ENCODE data around the gene MFNG. TPM values are rescaled to one million over a fixed set of nuclear protein-coding genes. Genes with fewer than 3 reads are reported as not detected.

The MFNG gene
- total and polyA plus RNA-seq, 2 donors (not counting 1 experiment from before 2014, with no cell fraction given): 0.15 TPM; not detected in 1

DNA sequence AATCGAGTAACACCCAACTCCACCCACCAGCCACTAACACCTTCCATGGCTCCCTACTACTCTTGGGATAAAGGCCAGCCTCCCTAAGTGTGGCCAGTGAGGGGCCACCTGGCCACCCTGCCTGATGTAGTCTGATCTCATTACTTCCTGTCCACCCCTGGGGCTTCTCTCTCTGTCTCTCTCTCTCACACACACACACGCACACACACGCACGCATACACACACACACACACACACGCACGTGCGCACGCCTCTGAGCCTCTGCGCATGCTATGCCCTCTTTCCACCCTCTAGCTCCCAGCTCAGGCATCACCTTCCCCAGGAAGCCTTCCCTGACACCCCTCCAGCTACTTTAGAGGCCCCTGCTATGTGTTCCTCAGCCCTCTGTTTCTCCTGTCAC lies 3.9 kb downstream of the MFNG start:
- H3K36me3 ChIP-seq (ENCODE audit: control insufficient read depth, insufficient read depth, low read length): no peaks in the 10 kb centered on the region
- peaks cover 9% of the 10 kb centered on the region for H3K27me3 ChIP-seq (ENCODE audit: control insufficient read depth, insufficient read depth, low read length)
- no peak overlapping the region for H3K4me2 ChIP-seq (ENCODE audit: extremely low read depth, insufficient read depth, low read length)
- no peak overlapping the region for H3K4me3 ChIP-seq (replicated peaks in 1 of 4; ENCODE audit: control extremely low read depth in 1 of 4, insufficient read depth in 1 of 4, low read depth in 3 of 4, low read length in 4 of 4)
- no peak overlapping the region for H3K9ac ChIP-seq (ENCODE audit: insufficient read depth, low read length)
- H3K9me3 ChIP-seq (ENCODE audit: control insufficient read depth, insufficient read depth, low read depth, low read length): no peaks in the 10 kb centered on the region
- no peak for DNase-seq (ENCODE audit: low read depth in 2 of 2)
- H3K4me1 ChIP-seq (ENCODE audit: control insufficient read depth, extremely low read depth, insufficient read depth, low read length): peaks cover 2% of the 10 kb centered on the region
- H4K20me1 ChIP-seq (ENCODE audit: control insufficient read depth, extremely low read depth, insufficient read depth, low read length): no peaks in the 10 kb centered on the region
- no peaks in the 10 kb centered on the region for H3K79me2 ChIP-seq (ENCODE audit: control insufficient read depth, insufficient read depth, low read length)
- no peak overlapping the region for H3K27ac ChIP-seq (ENCODE audit: insufficient read depth, low read length)
- no peak overlapping the region for H2AFZ ChIP-seq (ENCODE audit: low read length)
- TF ChIP-seq, protein P1, sequence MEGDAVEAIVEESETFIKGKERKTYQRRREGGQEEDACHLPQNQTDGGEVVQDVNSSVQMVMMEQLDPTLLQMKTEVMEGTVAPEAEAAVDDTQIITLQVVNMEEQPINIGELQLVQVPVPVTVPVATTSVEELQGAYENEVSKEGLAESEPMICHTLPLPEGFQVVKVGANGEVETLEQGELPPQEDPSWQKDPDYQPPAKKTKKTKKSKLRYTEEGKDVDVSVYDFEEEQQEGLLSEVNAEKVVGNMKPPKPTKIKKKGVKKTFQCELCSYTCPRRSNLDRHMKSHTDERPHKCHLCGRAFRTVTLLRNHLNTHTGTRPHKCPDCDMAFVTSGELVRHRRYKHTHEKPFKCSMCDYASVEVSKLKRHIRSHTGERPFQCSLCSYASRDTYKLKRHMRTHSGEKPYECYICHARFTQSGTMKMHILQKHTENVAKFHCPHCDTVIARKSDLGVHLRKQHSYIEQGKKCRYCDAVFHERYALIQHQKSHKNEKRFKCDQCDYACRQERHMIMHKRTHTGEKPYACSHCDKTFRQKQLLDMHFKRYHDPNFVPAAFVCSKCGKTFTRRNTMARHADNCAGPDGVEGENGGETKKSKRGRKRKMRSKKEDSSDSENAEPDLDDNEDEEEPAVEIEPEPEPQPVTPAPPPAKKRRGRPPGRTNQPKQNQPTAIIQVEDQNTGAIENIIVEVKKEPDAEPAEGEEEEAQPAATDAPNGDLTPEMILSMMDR (conservative IDR thresholded peaks at IDR 0.05 in 1 of 2, IDR thresholded peaks at IDR 0.05 in 1 of 2; ENCODE audit: low read depth in 1 of 2, low read length in 2 of 2): no peak
- TF ChIP-seq EZH2 (IDR thresholded peaks at IDR 0.05; ENCODE audit: low read length, missing control alignments): no peak

DNA sequence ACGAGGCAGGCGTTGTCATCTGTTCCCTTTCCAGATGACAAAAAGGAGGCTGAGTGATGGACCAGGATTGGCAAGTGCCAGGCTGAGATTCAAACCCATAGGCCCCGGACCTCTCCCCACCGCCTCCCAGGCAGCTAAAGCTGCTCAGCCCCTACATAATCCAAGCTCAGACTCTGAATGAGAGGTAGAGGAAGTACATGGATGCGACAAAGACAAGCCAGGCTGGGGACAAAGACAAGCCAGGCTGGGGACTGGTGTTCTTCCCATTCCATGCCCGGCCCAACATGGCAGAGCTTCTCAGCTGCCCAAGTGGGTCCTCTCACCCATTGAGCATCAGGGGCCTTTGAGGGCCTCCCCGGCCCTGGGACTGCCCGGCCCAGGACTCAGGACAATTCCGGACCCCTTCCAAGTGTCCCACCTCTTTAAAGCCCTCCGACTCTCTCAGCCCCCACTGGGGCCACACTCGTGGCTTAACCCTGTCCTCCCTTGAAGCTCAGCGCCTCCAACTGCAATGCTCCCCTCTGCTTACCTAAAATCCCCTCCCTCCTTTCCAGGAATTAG lies 4.8 kb downstream of the MFNG start:
- Histone ChIP-seq H3K79me2 (ENCODE audit: control insufficient read depth, insufficient read depth, low read length) (no peaks in the 10 kb centered on the region), H3K4me1 (ENCODE audit: control insufficient read depth, extremely low read depth, insufficient read depth, low read length) (peaks cover 2% of the 10 kb centered on the region), H3K9me3 (ENCODE audit: control insufficient read depth, insufficient read depth, low read depth, low read length) (no peaks in the 10 kb centered on the region), H2AFZ (ENCODE audit: low read length) (no peak overlapping the region), H3K9ac (ENCODE audit: insufficient read depth, low read length) (no peak overlapping the region), H3K4me2 (ENCODE audit: extremely low read depth, insufficient read depth, low read length) (no peak overlapping the region), H4K20me1 (ENCODE audit: control insufficient read depth, extremely low read depth, insufficient read depth, low read length) (no peaks in the 10 kb centered on the region), H3K27me3 (ENCODE audit: control insufficient read depth, insufficient read depth, low read length) (peaks cover 10% of the 10 kb centered on the region), H3K36me3 (ENCODE audit: control insufficient read depth, insufficient read depth, low read length) (no peaks in the 10 kb centered on the region), H3K27ac (ENCODE audit: insufficient read depth, low read length) (no peak overlapping the region), H3K4me3 (replicated peaks in 1 of 4; ENCODE audit: control extremely low read depth in 1 of 4, insufficient read depth in 1 of 4, low read depth in 3 of 4, low read length in 4 of 4) (no peak overlapping the region)
- TF ChIP-seq, protein P1 (conservative IDR thresholded peaks at IDR 0.05 in 1 of 2, IDR thresholded peaks at IDR 0.05 in 1 of 2; ENCODE audit: low read depth in 1 of 2, low read length in 2 of 2): no peak
- TF ChIP-seq EZH2 (IDR thresholded peaks at IDR 0.05; ENCODE audit: low read length, missing control alignments): no peak
- DNase-seq (ENCODE audit: low read depth in 2 of 2): no peak

DNA sequence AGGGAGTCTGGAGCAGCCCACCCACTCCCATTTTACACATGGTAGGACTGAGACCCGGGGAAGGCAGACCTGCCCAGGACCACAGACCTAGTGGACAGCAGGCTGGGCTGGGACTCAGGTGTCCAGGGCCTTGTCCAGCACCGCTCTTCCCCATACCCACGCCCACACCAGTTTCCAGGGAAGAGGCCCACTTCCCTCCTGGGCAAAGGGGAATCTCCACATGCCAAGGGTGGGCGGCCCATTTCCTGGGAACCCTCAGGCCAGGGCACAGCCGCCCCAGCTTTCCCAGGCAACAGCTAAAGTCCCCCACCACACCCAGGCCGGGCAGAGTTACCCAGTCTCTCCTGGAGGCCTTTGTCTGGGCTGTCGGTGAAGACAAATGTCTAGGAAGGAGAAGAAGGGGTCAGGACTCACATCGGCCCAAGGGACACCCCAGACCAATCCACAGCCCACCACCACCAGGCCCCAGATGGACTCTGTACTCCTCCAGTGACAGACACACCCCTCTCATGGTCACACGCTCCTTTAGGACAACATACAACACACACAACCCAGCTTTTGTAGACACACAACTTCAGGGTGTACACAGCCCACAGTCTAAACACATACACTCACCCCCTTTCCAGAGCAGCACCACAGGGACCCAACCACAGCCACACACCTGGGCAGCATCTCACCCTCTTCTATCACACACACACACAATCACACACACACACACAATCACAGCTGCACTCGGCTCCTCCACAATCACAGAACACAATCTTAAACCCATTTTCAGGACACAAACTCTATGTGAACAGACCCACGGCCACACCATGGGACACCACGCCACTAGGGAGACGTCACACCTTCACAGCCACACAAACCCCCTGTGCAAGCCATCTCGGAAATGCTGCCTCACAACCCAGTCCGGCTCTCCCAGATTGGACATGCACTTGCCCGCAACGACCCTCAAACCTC lies 5.5 kb downstream of the MFNG start:
- Histone ChIP-seq H2AFZ (ENCODE audit: low read length) (no peak overlapping the region), H3K9ac (ENCODE audit: insufficient read depth, low read length) (no peak overlapping the region), H3K4me2 (ENCODE audit: extremely low read depth, insufficient read depth, low read length) (no peak overlapping the region), H3K27ac (ENCODE audit: insufficient read depth, low read length) (no peak overlapping the region), H3K27me3 (ENCODE audit: control insufficient read depth, insufficient read depth, low read length) (peaks cover 17% of the 10 kb centered on the region), H3K9me3 (ENCODE audit: control insufficient read depth, insufficient read depth, low read depth, low read length) (no peaks in the 10 kb centered on the region), H3K4me1 (ENCODE audit: control insufficient read depth, extremely low read depth, insufficient read depth, low read length) (peaks cover 2% of the 10 kb centered on the region), H3K4me3 (replicated peaks in 1 of 4; ENCODE audit: control extremely low read depth in 1 of 4, insufficient read depth in 1 of 4, low read depth in 3 of 4, low read length in 4 of 4) (no peak overlapping the region), H4K20me1 (ENCODE audit: control insufficient read depth, extremely low read depth, insufficient read depth, low read length) (no peaks in the 10 kb centered on the region), H3K36me3 (ENCODE audit: control insufficient read depth, insufficient read depth, low read length) (no peaks in the 10 kb centered on the region), H3K79me2 (ENCODE audit: control insufficient read depth, insufficient read depth, low read length) (no peaks in the 10 kb centered on the region)
- TF ChIP-seq, protein P1 (conservative IDR thresholded peaks at IDR 0.05 in 1 of 2, IDR thresholded peaks at IDR 0.05 in 1 of 2; ENCODE audit: low read depth in 1 of 2, low read length in 2 of 2): no peak
- no peak for TF ChIP-seq EZH2 (IDR thresholded peaks at IDR 0.05; ENCODE audit: low read length, missing control alignments)
- DNase-seq (ENCODE audit: low read depth in 2 of 2): no peak
